ENCODE results near the gene FMNL3.
"Not testable (repeated sequence)": the region's sequence is repeated elsewhere in the genome, so short reads cannot be mapped to it uniquely, and the experiment has no call there.

The FMNL3 gene

DNA sequence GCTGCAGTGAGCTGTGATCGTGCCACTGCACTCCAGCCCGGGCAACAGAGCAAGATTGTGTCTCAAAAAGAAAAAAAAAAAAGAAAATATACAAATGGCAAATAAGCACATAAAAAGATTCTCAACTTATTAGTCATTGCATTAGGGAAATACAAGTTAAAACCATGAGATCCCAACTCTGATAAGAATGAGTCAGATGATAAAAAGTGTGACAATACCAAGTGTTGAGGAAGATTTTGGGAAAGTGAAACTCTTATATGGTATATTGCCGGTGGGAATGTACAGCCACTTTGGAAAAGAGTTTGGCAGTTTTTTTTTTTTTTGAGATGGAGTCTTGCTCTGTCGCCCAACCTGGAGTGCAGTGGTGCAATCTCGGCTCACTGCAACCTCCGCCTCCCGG lies 91.5 kb downstream of the FMNL3 start:
- Histone ChIP-seq H3K27ac (ENCODE audit: low read length) (no peak overlapping the region), H3K4me1 (ENCODE audit: control insufficient read depth, insufficient read depth, low read length) (no peaks in the 10 kb centered on the region), H3K27me3 (ENCODE audit: control insufficient read depth in 1 of 2, insufficient read depth in 2 of 2, low read length in 2 of 2) (no peaks in the 10 kb centered on the region), H3K36me3 (ENCODE audit: control insufficient read depth in 2 of 2, insufficient read depth in 2 of 2, low read length in 2 of 2) (no peaks in the 10 kb centered on the region), H3K9me3 (ENCODE audit: control insufficient read depth in 2 of 2, low read length in 2 of 2) (no peaks in the 10 kb centered on the region), H3K9ac (ENCODE audit: low read length in 2 of 2) (no peak overlapping the region), H3K4me3 (ENCODE audit: low read length in 2 of 2) (no peak overlapping the region)

GRCh38 chr12:49612210-49612609 lies 95.0 kb downstream of the FMNL3 start:
- H3K36me3 ChIP-seq (ENCODE audit: control insufficient read depth in 2 of 2, insufficient read depth in 2 of 2, low read length in 2 of 2): no peaks in the 10 kb centered on the region

GRCh38 chr12:49610785-49611184 lies 96.4 kb downstream of the FMNL3 start:
- H3K4me1 ChIP-seq (ENCODE audit: control insufficient read depth, insufficient read depth, low read length); H3K27ac ChIP-seq (ENCODE audit: low read length); H3K36me3 ChIP-seq (ENCODE audit: control insufficient read depth in 2 of 2, insufficient read depth in 2 of 2, low read length in 2 of 2); H3K9me3 ChIP-seq (ENCODE audit: control insufficient read depth in 2 of 2, low read length in 2 of 2); H3K4me3 ChIP-seq (ENCODE audit: low read length in 2 of 2); H3K9ac ChIP-seq (ENCODE audit: low read length in 2 of 2); H3K27me3 ChIP-seq (ENCODE audit: control insufficient read depth in 1 of 2, insufficient read depth in 2 of 2, low read length in 2 of 2): not testable (repeated sequence)

More at GRCh38 chr12:49612210-49612609, 95.0 kb downstream of the FMNL3 start:
- no peak overlapping the region for H3K9ac ChIP-seq (ENCODE audit: low read length in 2 of 2)
- no peaks in the 10 kb centered on the region for H3K9me3 ChIP-seq (ENCODE audit: control insufficient read depth in 2 of 2, low read length in 2 of 2)
- no peaks in the 10 kb centered on the region for H3K27me3 ChIP-seq (ENCODE audit: control insufficient read depth in 1 of 2, insufficient read depth in 2 of 2, low read length in 2 of 2)
- no peaks in the 10 kb centered on the region for H3K4me1 ChIP-seq (ENCODE audit: control insufficient read depth, insufficient read depth, low read length)
- no peak overlapping the region for H3K27ac ChIP-seq (ENCODE audit: low read length)
- no peak overlapping the region for H3K4me3 ChIP-seq (ENCODE audit: low read length in 2 of 2)

- no peaks in the 10 kb centered on the region for H3K9me3 ChIP-seq (ENCODE audit: control insufficient read depth in 2 of 2, low read length in 2 of 2)
- no peaks in the 10 kb centered on the region for H3K36me3 ChIP-seq (ENCODE audit: control insufficient read depth in 2 of 2, insufficient read depth in 2 of 2, low read length in 2 of 2)
- no peak overlapping the region for H3K9ac ChIP-seq (ENCODE audit: low read length in 2 of 2)
- H3K4me1 ChIP-seq (ENCODE audit: control insufficient read depth, insufficient read depth, low read length): no peaks in the 10 kb centered on the region
- H3K27ac ChIP-seq (ENCODE audit: low read length): no peak overlapping the region
- peaks cover 0 to 2% of the 10 kb centered on the region in 2 donors for H3K27me3 ChIP-seq (ENCODE audit: control insufficient read depth in 1 of 2, insufficient read depth in 2 of 2, low read length in 2 of 2)
- no peak overlapping the region for H3K4me3 ChIP-seq (ENCODE audit: low read length in 2 of 2)
Measured at GRCh38 chr12:49609875-49610154, 97.4 kb downstream of the FMNL3 start.

DNA sequence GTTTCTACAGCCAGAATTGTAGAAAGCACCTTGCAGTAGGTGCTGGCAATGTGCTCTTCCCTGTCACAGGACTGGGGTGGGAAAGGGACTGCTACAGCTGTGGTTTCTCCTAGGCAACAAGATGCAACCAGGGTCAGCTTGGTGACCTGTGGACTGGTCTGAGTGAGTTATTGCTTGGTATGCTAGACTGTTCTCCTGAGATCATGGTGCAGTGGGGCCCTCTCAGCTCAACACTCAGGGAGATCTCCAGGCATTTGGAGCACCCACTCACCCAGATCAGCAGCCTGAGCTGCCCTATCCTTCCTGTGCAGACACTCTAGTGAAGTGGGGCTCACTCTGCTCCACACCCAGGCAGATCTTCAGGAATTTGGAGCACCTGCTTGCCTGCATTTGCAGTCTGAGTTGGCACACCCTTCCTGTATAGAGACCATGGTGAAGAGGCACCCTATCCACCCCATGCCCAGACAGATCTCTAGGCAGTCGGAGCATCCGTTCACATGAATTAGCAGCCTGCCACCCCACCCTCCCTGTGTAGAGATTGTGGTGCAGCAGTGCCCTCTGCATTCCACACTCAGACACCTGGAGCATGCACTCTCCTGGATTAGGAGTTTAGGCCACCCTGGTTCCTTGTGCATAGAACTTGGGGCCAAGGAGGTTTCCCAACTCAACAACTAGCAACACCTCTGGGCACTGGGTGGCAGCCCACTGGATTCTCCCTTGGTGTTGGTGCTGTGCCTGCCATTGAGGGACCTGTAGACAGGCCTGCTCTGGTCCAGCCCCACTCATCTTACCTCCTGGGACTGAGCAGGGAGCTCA lies 97.9 kb downstream of the FMNL3 start:
- Histone ChIP-seq H3K9ac (ENCODE audit: low read length in 2 of 2) (no peak overlapping the region), H3K27ac (ENCODE audit: low read length) (no peak overlapping the region), H3K4me1 (ENCODE audit: control insufficient read depth, insufficient read depth, low read length) (no peaks in the 10 kb centered on the region), H3K4me3 (ENCODE audit: low read length in 2 of 2) (no peak overlapping the region), H3K9me3 (ENCODE audit: control insufficient read depth in 2 of 2, low read length in 2 of 2) (no peaks in the 10 kb centered on the region), H3K36me3 (ENCODE audit: control insufficient read depth in 2 of 2, insufficient read depth in 2 of 2, low read length in 2 of 2) (no peaks in the 10 kb centered on the region), H3K27me3 (ENCODE audit: control insufficient read depth in 1 of 2, insufficient read depth in 2 of 2, low read length in 2 of 2) (peaks cover 0 to 2% of the 10 kb centered on the region in 2 donors)

DNA sequence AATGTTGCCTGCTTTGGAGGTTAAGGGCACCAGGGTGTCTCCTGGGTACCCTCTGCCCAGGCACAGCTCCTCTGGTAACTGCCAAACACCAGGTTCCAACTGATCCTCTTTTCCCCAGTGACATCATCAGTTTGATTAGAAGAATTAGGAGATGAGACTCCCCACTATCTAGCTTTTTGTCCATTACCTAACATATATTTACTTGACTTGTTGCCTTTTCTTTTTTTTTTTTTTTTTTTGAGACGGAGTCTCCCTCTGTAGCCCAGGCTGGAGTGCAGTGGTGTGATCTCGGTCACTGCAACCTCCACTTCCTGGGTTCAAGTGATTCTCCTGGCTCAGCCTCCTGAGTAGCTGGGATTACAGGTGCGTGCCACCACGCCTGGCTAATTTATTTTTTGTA lies 101.7 kb downstream of the FMNL3 start, which contains the start of gene FAM186B:
Gene FAM186B, minus strand, starts transcription at position 101 of the 400 bp plus-strand sequence. CDS start 162 bp downstream, outside the sequence.
- H3K4me3 ChIP-seq (ENCODE audit: low read length in 2 of 2); H3K9ac ChIP-seq (ENCODE audit: low read length in 2 of 2); H3K4me1 ChIP-seq (ENCODE audit: control insufficient read depth, insufficient read depth, low read length); H3K27ac ChIP-seq (ENCODE audit: low read length); H3K9me3 ChIP-seq (ENCODE audit: control insufficient read depth in 2 of 2, low read length in 2 of 2); H3K27me3 ChIP-seq (ENCODE audit: control insufficient read depth in 1 of 2, insufficient read depth in 2 of 2, low read length in 2 of 2); H3K36me3 ChIP-seq (ENCODE audit: control insufficient read depth in 2 of 2, insufficient read depth in 2 of 2, low read length in 2 of 2): not testable (repeated sequence)

DNA sequence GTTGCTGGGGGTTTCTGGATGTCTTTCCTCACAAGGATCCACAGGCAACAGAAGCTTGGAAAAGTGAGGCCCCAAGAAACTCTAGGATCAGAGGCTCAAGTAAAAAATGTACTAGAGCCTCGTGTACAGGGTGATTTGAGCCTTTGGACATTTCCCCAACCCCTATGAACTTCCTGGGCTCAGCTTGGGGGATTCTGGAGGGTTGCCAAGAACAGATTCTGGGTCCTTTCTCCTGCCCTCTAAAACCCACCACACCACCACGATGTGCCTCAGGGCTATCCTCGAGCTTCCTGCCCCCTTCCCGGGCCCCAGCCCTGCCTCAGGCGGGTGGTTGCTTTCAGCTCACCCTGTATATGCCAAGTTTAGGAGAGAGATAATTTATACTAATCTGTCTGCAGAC lies 102.3 kb downstream of the FMNL3 start:
- no peak overlapping the region for H3K9ac ChIP-seq (ENCODE audit: low read length in 2 of 2)
- peaks cover 0 to 2% of the 10 kb centered on the region in 2 donors for H3K27me3 ChIP-seq (ENCODE audit: control insufficient read depth in 1 of 2, insufficient read depth in 2 of 2, low read length in 2 of 2)
- H3K27ac ChIP-seq (ENCODE audit: low read length): no peak overlapping the region
- no peaks in the 10 kb centered on the region for H3K36me3 ChIP-seq (ENCODE audit: control insufficient read depth in 2 of 2, insufficient read depth in 2 of 2, low read length in 2 of 2)
- H3K4me1 ChIP-seq (ENCODE audit: control insufficient read depth, insufficient read depth, low read length): no peaks in the 10 kb centered on the region
- H3K4me3 ChIP-seq (ENCODE audit: low read length in 2 of 2): no peak overlapping the region
- H3K9me3 ChIP-seq (ENCODE audit: control insufficient read depth in 2 of 2, low read length in 2 of 2): no peaks in the 10 kb centered on the region

DNA sequence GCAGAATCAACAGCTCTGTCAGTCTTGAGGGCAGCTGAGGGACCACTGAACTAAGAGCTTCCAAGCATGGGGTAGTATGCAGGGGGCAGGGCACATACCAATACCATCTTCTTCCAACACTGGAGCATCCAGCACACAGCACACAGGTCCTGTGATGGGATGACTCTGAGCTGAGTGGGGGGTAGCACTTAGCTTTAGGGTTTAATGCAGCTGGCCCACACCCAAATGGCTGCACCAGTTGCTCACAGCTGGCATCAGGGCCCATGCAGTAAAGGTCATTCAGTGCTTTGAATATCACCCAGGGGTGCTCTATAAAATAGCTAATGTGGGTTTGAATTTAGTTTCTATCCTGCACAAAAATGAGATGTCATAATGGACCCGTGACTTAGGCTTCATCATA lies 103.5 kb downstream of the FMNL3 start:
- H3K27me3 ChIP-seq (ENCODE audit: control insufficient read depth in 1 of 2, insufficient read depth in 2 of 2, low read length in 2 of 2): peaks cover 0 to 2% of the 10 kb centered on the region in 2 donors
- H3K9me3 ChIP-seq (ENCODE audit: control insufficient read depth in 2 of 2, low read length in 2 of 2): no peaks in the 10 kb centered on the region
- H3K9ac ChIP-seq (ENCODE audit: low read length in 2 of 2): no peak overlapping the region
- H3K4me3 ChIP-seq (ENCODE audit: low read length in 2 of 2): no peak overlapping the region
- no peak overlapping the region for H3K27ac ChIP-seq (ENCODE audit: low read length)
- no peaks in the 10 kb centered on the region for H3K4me1 ChIP-seq (ENCODE audit: control insufficient read depth, insufficient read depth, low read length)
- no peaks in the 10 kb centered on the region for H3K36me3 ChIP-seq (ENCODE audit: control insufficient read depth in 2 of 2, insufficient read depth in 2 of 2, low read length in 2 of 2)

- Histone ChIP-seq H3K27me3 (ENCODE audit: control insufficient read depth in 1 of 2, insufficient read depth in 2 of 2, low read length in 2 of 2) (peaks cover 0 to 1% of the 10 kb centered on the region in 2 donors), H3K9ac (ENCODE audit: low read length in 2 of 2) (no peak overlapping the region), H3K36me3 (ENCODE audit: control insufficient read depth in 2 of 2, insufficient read depth in 2 of 2, low read length in 2 of 2) (no peaks in the 10 kb centered on the region), H3K4me3 (ENCODE audit: low read length in 2 of 2) (no peak overlapping the region), H3K27ac (ENCODE audit: low read length) (no peak overlapping the region), H3K9me3 (ENCODE audit: control insufficient read depth in 2 of 2, low read length in 2 of 2) (no peaks in the 10 kb centered on the region), H3K4me1 (ENCODE audit: control insufficient read depth, insufficient read depth, low read length) (no peaks in the 10 kb centered on the region)
Measured at GRCh38 chr12:49599961-49600360, 107.2 kb downstream of the FMNL3 start.

DNA sequence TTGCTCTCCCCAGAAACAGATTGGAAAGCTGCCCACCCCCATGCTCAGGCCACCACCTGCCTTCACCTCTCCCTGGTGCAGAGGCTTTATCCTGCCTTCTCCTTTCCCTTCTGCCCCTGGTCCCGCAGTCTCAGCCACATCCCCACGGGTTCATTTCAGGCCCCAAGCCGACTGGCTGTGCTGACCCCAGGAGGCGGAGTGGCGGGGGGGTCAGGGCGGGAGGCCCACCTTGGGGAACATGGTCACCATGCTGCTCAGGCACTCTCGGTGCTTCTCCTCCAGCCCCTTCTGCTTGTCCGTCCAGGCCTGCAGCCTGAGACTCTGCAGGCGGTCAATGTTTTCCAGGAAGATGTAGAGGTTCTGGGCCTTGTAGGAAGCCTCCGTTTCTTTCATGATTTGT lies 108.7 kb downstream of the FMNL3 start:
- Histone ChIP-seq H3K27ac (ENCODE audit: low read length) (no peak overlapping the region), H3K9me3 (ENCODE audit: control insufficient read depth in 2 of 2, low read length in 2 of 2) (no peaks in the 10 kb centered on the region), H3K27me3 (ENCODE audit: control insufficient read depth in 1 of 2, insufficient read depth in 2 of 2, low read length in 2 of 2) (no peaks in the 10 kb centered on the region), H3K4me3 (ENCODE audit: low read length in 2 of 2) (no peak overlapping the region), H3K4me1 (ENCODE audit: control insufficient read depth, insufficient read depth, low read length) (no peaks in the 10 kb centered on the region), H3K36me3 (ENCODE audit: control insufficient read depth in 2 of 2, insufficient read depth in 2 of 2, low read length in 2 of 2) (no peaks in the 10 kb centered on the region), H3K9ac (ENCODE audit: low read length in 2 of 2) (no peak overlapping the region)

- no peak overlapping the region for H3K9ac ChIP-seq (ENCODE audit: low read length in 2 of 2)
- H3K27ac ChIP-seq (ENCODE audit: low read length): no peak overlapping the region
- H3K4me1 ChIP-seq (ENCODE audit: control insufficient read depth, insufficient read depth, low read length): peaks cover 4% of the 10 kb centered on the region
- H3K4me3 ChIP-seq (ENCODE audit: low read length in 2 of 2): no peak overlapping the region
- H3K9me3 ChIP-seq (ENCODE audit: control insufficient read depth in 2 of 2, low read length in 2 of 2): no peaks in the 10 kb centered on the region
- peaks cover 3 to 7% of the 10 kb centered on the region in 2 donors for H3K36me3 ChIP-seq (ENCODE audit: control insufficient read depth in 2 of 2, insufficient read depth in 2 of 2, low read length in 2 of 2)
- no peaks in the 10 kb centered on the region for H3K27me3 ChIP-seq (ENCODE audit: control insufficient read depth in 1 of 2, insufficient read depth in 2 of 2, low read length in 2 of 2)
Measured at GRCh38 chr12:49588721-49589516, 118.3 kb downstream of the FMNL3 start.
